AG10803 (cell line): Measurements from ENCODE around the gene ADORA2B.
"Not testable (repeated sequence)": the region's sequence is repeated elsewhere in the genome, so short reads cannot be mapped to it uniquely, and the experiment has no call there.

Experiments used
- DNase-seq: peaks from one replicate; pipeline ENCODE4 v3.0.0; 2010; ENCODE audit warnings: low read depth
- H3K4me3 ChIP-seq: 2 replicates; pipeline ENCODE4 v1.5.1; 2011; ENCODE audit warnings: mild to moderate bottlenecking, low read length, control low read depth
- CTCF ChIP-seq: conservative IDR thresholded peaks from 2 replicates; pipeline ENCODE4 v1.5.1; 2011; ENCODE audit warnings: mild to moderate bottlenecking, low read length, control low read depth, inconsistent platforms

ADORA2B gene

GRCh38 chr17:15909481-15909991 lies 35.4 kb upstream of the ADORA2B start:
- TF ChIP-seq CTCF = no peak
- DNase-seq = peak; percentile 17
- H3K4me3 ChIP-seq = no peak overlapping the region

DNA sequence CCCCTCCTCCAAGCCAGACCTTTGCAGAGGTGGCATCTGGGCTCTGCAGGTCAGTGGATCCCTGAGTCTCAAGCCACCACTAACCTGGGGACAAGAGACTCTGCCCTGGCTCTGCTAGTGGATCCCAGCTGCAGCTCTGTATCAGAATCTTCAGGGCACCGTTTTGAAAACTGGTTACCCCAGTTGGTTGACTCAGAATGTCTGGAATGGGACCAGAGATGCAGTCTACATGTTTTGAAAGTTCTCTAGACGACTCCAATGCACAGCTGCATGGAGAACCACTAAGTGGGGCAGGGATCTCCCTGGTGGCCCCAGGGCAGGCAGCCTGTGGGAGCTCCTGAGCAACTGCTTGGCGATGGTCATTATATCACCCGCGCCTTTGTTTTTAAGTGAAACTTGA lies 34.1 kb upstream of the ADORA2B start:
- H3K4me3 ChIP-seq = no peak overlapping the region
- TF ChIP-seq CTCF = no peak
- no peak for DNase-seq

- DNase-seq, H3K4me3 ChIP-seq: not testable (repeated sequence)
These were observed 33.2 kb upstream of the ADORA2B start for GRCh38 chr17:15911701-15912100.

- no peak for TF ChIP-seq CTCF
- H3K4me3 ChIP-seq = no peak overlapping the region
- no peak for DNase-seq
These were observed 32.4 kb upstream of the ADORA2B start for GRCh38 chr17:15912416-15912955.

GRCh38 chr17:15913826-15914225 lies 31.1 kb upstream of the ADORA2B start:
- no peak for DNase-seq
- no peak for TF ChIP-seq CTCF
- no peak overlapping the region for H3K4me3 ChIP-seq

- no peak overlapping the region for H3K4me3 ChIP-seq
- no peak for TF ChIP-seq CTCF
- peak; percentile 24 for DNase-seq
These were observed 30.3 kb upstream of the ADORA2B start for GRCh38 chr17:15914400-15915170.

GRCh38 chr17:15915961-15916360 lies 29.0 kb upstream of the ADORA2B start:
- H3K4me3 ChIP-seq = no peak overlapping the region
- no peak for TF ChIP-seq CTCF
- no peak for DNase-seq
